ENCODE data around the gene TAF1. TPM values are rescaled to one million over a fixed set of nuclear protein-coding genes. Genes with fewer than 3 reads are reported as not detected.
A peak's percentile ranks its signal among the peaks of the same experiment; 100 is the strongest.

Gene TAF1
- total and polyA plus RNA-seq, 9 of the 15 experiments (the other 6 are each of a cell fraction or from before 2014, with no cell fraction given), result 6.4 to 45.1 (median 38.1) TPM

DNA sequence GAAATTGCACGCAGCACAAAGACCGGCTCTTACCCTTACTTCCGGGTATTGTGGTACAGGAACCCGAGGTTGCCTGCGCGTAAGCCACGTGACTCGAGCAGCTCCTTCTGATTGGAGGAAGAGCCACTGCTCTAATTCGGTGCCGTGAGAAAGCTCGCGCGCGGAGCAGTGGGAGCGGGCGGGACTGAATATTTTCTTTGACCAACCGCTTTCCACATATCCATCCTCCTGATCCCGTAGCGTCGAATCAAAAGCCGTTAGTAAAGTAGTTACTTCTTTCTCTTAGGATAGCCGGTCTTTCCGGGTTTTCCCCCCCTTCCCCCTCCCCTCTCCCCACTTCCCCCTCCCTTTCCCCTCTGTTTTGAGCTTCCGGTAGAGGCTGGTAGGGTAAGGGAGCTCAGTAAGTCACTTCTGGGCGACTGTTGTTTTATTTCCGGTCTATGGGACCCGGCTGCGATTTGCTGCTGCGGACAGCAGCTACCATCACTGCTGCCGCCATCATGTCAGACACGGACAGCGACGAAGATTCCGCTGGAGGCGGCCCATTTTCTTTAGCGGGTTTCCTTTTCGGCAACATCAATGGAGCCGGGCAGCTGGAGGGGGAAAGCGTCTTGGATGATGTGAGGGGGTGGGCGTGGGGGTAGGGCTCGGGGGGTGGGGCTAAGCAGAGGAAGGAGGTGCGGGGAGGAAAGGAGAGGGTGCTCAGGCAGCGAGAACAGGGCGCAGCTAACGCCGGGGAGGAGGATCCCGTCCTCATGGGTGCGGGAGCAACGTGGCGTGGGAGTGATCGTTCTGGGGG, at the start of gene TAF1 (continued):
- 0 out of 2 replicates have a peak, but pooled peaks have one; percentile 6 for TF ChIP-seq TFAP4 (CRISPR knock-in tag; IDR thresholded peaks at IDR 0.05; ENCODE audit: borderline replicate concordance)
- TF ChIP-seq HDAC1 (IDR thresholded peaks at IDR 0.05), result 0 out of 4 replicates have a peak, but pooled peaks of 1 of the 2 experiments have one; percentile 75
- no peak for TF ChIP-seq ZNF609 (CRISPR knock-in tag; IDR thresholded peaks at IDR 0.05; ENCODE audit: borderline replicate concordance)
- TF ChIP-seq TBP (optimal IDR thresholded peaks at IDR 0.05; ENCODE audit: low read depth, low read length), result peak; percentile 83
- TF ChIP-seq NFYB (IDR thresholded peaks at IDR 0.05; ENCODE audit: extremely low read depth, insufficient read length), result peak; percentile 89
- peak; percentile 48 for TF ChIP-seq SAP30 (IDR thresholded peaks at IDR 0.05; ENCODE audit: borderline replicate concordance, insufficient read depth, low read depth, low read length, poor library complexity, severe bottlenecking)
- peak; percentile 96 for TF ChIP-seq ELF1 (tag; IDR thresholded peaks at IDR 0.05)
- TF ChIP-seq HNRNPLL (IDR thresholded peaks at IDR 0.05; ENCODE audit: low read depth, low read length, poor library complexity, severe bottlenecking), result peak; percentile 51
- 0 out of 2 replicates have a peak, but pooled peaks have one; percentile 10 for TF ChIP-seq ZNF766 (CRISPR knock-in tag; conservative IDR thresholded peaks at IDR 0.05)
- TF ChIP-seq NFE2L1 (tag; IDR thresholded peaks at IDR 0.05; ENCODE audit: borderline replicate concordance, low read depth), result no peak
- TF ChIP-seq POLR2A (conservative IDR thresholded peaks at IDR 0.05), result 0 out of 2 replicates have a peak, but pooled peaks have one; percentile 5
- TF ChIP-seq GABPB1 (CRISPR knock-in tag; IDR thresholded peaks at IDR 0.05), result peak; percentile 74
- peak; percentile 84 for TF ChIP-seq TAF9B (IDR thresholded peaks at IDR 0.05; ENCODE audit: partially characterized antibody)

Measured in K562 (cell line).